ENCODE measurements around the gene HCCS. TPM values are rescaled to one million over a fixed set of nuclear protein-coding genes. Genes with fewer than 3 reads are reported as not detected.

The HCCS gene
- total and polyA plus RNA-seq, 3 donors from 2014 or later: 15.0 to 27.6 (median 17.4) TPM

- Histone ChIP-seq H3K27ac (no peak overlapping the region), H3K36me3 (ENCODE audit: low read depth, missing control alignments) (no peaks in the 10 kb centered on the region), H3K4me1 (no peaks in the 10 kb centered on the region), H3K9me3 (no peaks in the 10 kb centered on the region), H3K27me3 (no peaks in the 10 kb centered on the region), H3K4me3 (no peak overlapping the region)
- WGBS, 2 donors: 95 to 100% methylated on average over 3 to 7 of the region's 7 CpGs
- DNase-seq: no peak
- intact Hi-C loops (cut with DNase I; ENCODE audit: low total_unique reads): no loop called here
- TF ChIP-seq POLR2A (IDR thresholded peaks at IDR 0.05) (no peak), CTCF (IDR thresholded peaks at IDR 0.05) (no peak)
Observed at GRCh38 chrX:11148401-11148800, 37.3 kb downstream of the HCCS start.

- TF ChIP-seq POLR2A (IDR thresholded peaks at IDR 0.05): no peak
- no peak for TF ChIP-seq CTCF (IDR thresholded peaks at IDR 0.05)
- no peaks in the 10 kb centered on the region for H3K27me3 ChIP-seq
- H3K4me3 ChIP-seq: no peak overlapping the region
- intact Hi-C loops (cut with DNase I; ENCODE audit: low total_unique reads): no loop called here
- no peaks in the 10 kb centered on the region for H3K4me1 ChIP-seq
- H3K36me3 ChIP-seq (ENCODE audit: low read depth, missing control alignments): no peaks in the 10 kb centered on the region
- H3K27ac ChIP-seq: no peak overlapping the region
- no peak for DNase-seq
- WGBS, 2 donors: 89 to 90% methylated on average over 4 of the region's 4 CpGs
- H3K9me3 ChIP-seq: no peaks in the 10 kb centered on the region
Observed at GRCh38 chrX:11151799-11152559, 40.8 kb downstream of the HCCS start.

GRCh38 chrX:11159149-11159548 lies 48.0 kb downstream of the HCCS start:
- H3K36me3 ChIP-seq (ENCODE audit: low read depth, missing control alignments): no peaks in the 10 kb centered on the region
- H3K9me3 ChIP-seq: no peaks in the 10 kb centered on the region
- intact Hi-C loops (cut with DNase I; ENCODE audit: low total_unique reads): no loop called here
- DNase-seq: no peak
- no peaks in the 10 kb centered on the region for H3K4me1 ChIP-seq
- WGBS, 2 donors: 89 to 100% methylated on average over 1 of the region's 1 CpG
- no peaks in the 10 kb centered on the region for H3K27me3 ChIP-seq
- TF ChIP-seq POLR2A (IDR thresholded peaks at IDR 0.05) (no peak), CTCF (IDR thresholded peaks at IDR 0.05) (no peak)
- no peak overlapping the region for H3K4me3 ChIP-seq
- no peak overlapping the region for H3K27ac ChIP-seq

GRCh38 chrX:11164433-11164832 lies 53.3 kb downstream of the HCCS start:
- H3K27ac ChIP-seq: no peak overlapping the region
- H3K4me1 ChIP-seq: no peaks in the 10 kb centered on the region
- H3K36me3 ChIP-seq (ENCODE audit: low read depth, missing control alignments): no peaks in the 10 kb centered on the region
- no peaks in the 10 kb centered on the region for H3K9me3 ChIP-seq
- H3K4me3 ChIP-seq: no peak overlapping the region
- intact Hi-C loops (cut with DNase I; ENCODE audit: low total_unique reads): no loop called here
- WGBS, 2 donors: 65 to 73% methylated on average over 6 of the region's 6 CpGs
- H3K27me3 ChIP-seq: no peaks in the 10 kb centered on the region
- no peak for DNase-seq
- TF ChIP-seq CTCF (IDR thresholded peaks at IDR 0.05): no peak
- TF ChIP-seq POLR2A (IDR thresholded peaks at IDR 0.05): no peak

GRCh38 chrX:11171956-11172355 lies 60.8 kb downstream of the HCCS start:
- Histone ChIP-seq H3K9me3 (no peaks in the 10 kb centered on the region), H3K4me1 (no peaks in the 10 kb centered on the region), H3K27ac (no peak overlapping the region), H3K27me3 (no peaks in the 10 kb centered on the region), H3K36me3 (ENCODE audit: low read depth, missing control alignments) (no peaks in the 10 kb centered on the region), H3K4me3 (no peak overlapping the region)
- intact Hi-C loops (cut with DNase I; ENCODE audit: low total_unique reads): no loop called here
- TF ChIP-seq POLR2A (IDR thresholded peaks at IDR 0.05) (no peak), CTCF (IDR thresholded peaks at IDR 0.05) (no peak)
- DNase-seq: no peak
- 72 to 85% methylated on average over 2 to 4 of the region's 4 CpGs for WGBS, 2 donors
